ENCODE measurements around the gene GABBR2. TPM values are rescaled to one million over a fixed set of nuclear protein-coding genes. Genes with fewer than 3 reads are reported as not detected.

GABBR2 gene
- total RNA-seq, 1 experiment from 2014 or later, result not detected

GRCh38 chr9:98341157-98342097 is 367.3 kb downstream of the GABBR2 start:
- Mint-ChIP-seq H3K36me3 (ENCODE audit: insufficient read depth, unreplicated experiment) (peaks cover 5% of the 10 kb centered on the region), H3K27ac (ENCODE audit: low read depth, unreplicated experiment) (no peak overlapping the region), H3K27me3 (ENCODE audit: insufficient read depth, unreplicated experiment) (peaks cover 57% of the 10 kb centered on the region), H3K4me1 (ENCODE audit: insufficient read depth, unreplicated experiment) (no peaks in the 10 kb centered on the region), H3K9me3 (ENCODE audit: unreplicated experiment) (no peaks in the 10 kb centered on the region), H3K4me3 (ENCODE audit: unreplicated experiment) (no peak overlapping the region)
- BruUV-seq (replicated peaks), result no TSS peak
- POLR2A ChIA-PET, result no interaction called here
- DNase-seq (ENCODE audit: unreplicated experiment), result no peak
- intact Hi-C loops (cut with micrococcal nuclease), result no loop called here
- no peak for TF ChIP-seq CTCF (IDR thresholded peaks at IDR 0.05; ENCODE audit: unreplicated experiment)
- CTCF ChIA-PET, result interaction anchor here (0.7 to 0.9 kb wide), 2 partner anchors 9 to 26 kb away, joined by 3 read pairs; no protein-coding TSS in a partner anchor

GRCh38 chr9:98339987-98340800 is 368.5 kb downstream of the GABBR2 start:
- ChIA-PET POLR2A (no interaction called here), CTCF (interaction anchor here (0.9 kb wide), 1 partner anchor 24 kb away, joined by 3 read pairs; no protein-coding TSS in a partner anchor)
- H3K36me3 Mint-ChIP-seq (ENCODE audit: insufficient read depth, unreplicated experiment), result peaks cover 5% of the 10 kb centered on the region
- H3K4me3 Mint-ChIP-seq (ENCODE audit: unreplicated experiment), result no peak overlapping the region
- no peak for DNase-seq (ENCODE audit: unreplicated experiment)
- no peak overlapping the region for H3K27ac Mint-ChIP-seq (ENCODE audit: low read depth, unreplicated experiment)
- intact Hi-C loops (cut with micrococcal nuclease), result no loop called here
- no peak for TF ChIP-seq CTCF (IDR thresholded peaks at IDR 0.05; ENCODE audit: unreplicated experiment)
- H3K9me3 Mint-ChIP-seq (ENCODE audit: unreplicated experiment), result no peaks in the 10 kb centered on the region
- no TSS peak for BruUV-seq (replicated peaks)
- no peaks in the 10 kb centered on the region for H3K4me1 Mint-ChIP-seq (ENCODE audit: insufficient read depth, unreplicated experiment)
- peaks cover 44% of the 10 kb centered on the region for H3K27me3 Mint-ChIP-seq (ENCODE audit: insufficient read depth, unreplicated experiment)

GRCh38 chr9:98335661-98336060 is 373.1 kb downstream of the GABBR2 start:
- Mint-ChIP-seq H3K27ac (ENCODE audit: low read depth, unreplicated experiment) (no peak overlapping the region), H3K9me3 (ENCODE audit: unreplicated experiment) (no peaks in the 10 kb centered on the region), H3K27me3 (ENCODE audit: insufficient read depth, unreplicated experiment) (peaks cover 19% of the 10 kb centered on the region), H3K4me1 (ENCODE audit: insufficient read depth, unreplicated experiment) (peaks cover 8% of the 10 kb centered on the region), H3K4me3 (ENCODE audit: unreplicated experiment) (no peak overlapping the region), H3K36me3 (ENCODE audit: insufficient read depth, unreplicated experiment) (no peaks in the 10 kb centered on the region)
- POLR2A ChIA-PET, result no interaction called here
- BruUV-seq (replicated peaks), result no TSS peak
- intact Hi-C loops (cut with micrococcal nuclease), result no loop called here
- no peak for TF ChIP-seq CTCF (IDR thresholded peaks at IDR 0.05; ENCODE audit: unreplicated experiment)
- CTCF ChIA-PET, result interaction anchor here (0.6 to 1.2 kb wide), 3 partner anchors 18 to 116 kb away, joined by 3 read pairs; no protein-coding TSS in a partner anchor
- no peak for DNase-seq (ENCODE audit: unreplicated experiment)

- intact Hi-C loops (cut with micrococcal nuclease), result no loop called here
- no peak overlapping the region for H3K4me3 Mint-ChIP-seq (ENCODE audit: unreplicated experiment)
- DNase-seq (ENCODE audit: unreplicated experiment), result no peak
- ChIA-PET POLR2A (interaction anchor here (1.1 kb wide), 1 partner anchor 9 kb away, joined by 4 read pairs; no protein-coding TSS in a partner anchor), CTCF (interaction anchor here (0.9 to 1.2 kb wide), 4 partner anchors 17 to 515 kb away, joined by 3 read pairs; no protein-coding TSS in a partner anchor)
- BruUV-seq (replicated peaks), result no TSS peak
- H3K27me3 Mint-ChIP-seq (ENCODE audit: insufficient read depth, unreplicated experiment), result peaks cover 11% of the 10 kb centered on the region
- H3K4me1 Mint-ChIP-seq (ENCODE audit: insufficient read depth, unreplicated experiment), result peaks cover 10% of the 10 kb centered on the region
- no peak overlapping the region for H3K27ac Mint-ChIP-seq (ENCODE audit: low read depth, unreplicated experiment)
- H3K9me3 Mint-ChIP-seq (ENCODE audit: unreplicated experiment), result no peaks in the 10 kb centered on the region
- no peak for TF ChIP-seq CTCF (IDR thresholded peaks at IDR 0.05; ENCODE audit: unreplicated experiment)
- H3K36me3 Mint-ChIP-seq (ENCODE audit: insufficient read depth, unreplicated experiment), result no peaks in the 10 kb centered on the region
Observed at GRCh38 chr9:98334796-98335195, 373.9 kb downstream of the GABBR2 start.

Measured in MCF 10A (cell line).